Activated naive CD8-positive, alpha-beta T cell treated with anti-CD3 and anti-CD28 coated beads, Interleukin-2, amount 10 ng/mL, durations not matched to agents 7 days and 5 days (primary cell): ENCODE results near the gene CYBRD1. TPM values are rescaled to one million over a fixed set of nuclear protein-coding genes. Genes with fewer than 3 reads are reported as not detected.
A peak's percentile ranks its signal among the peaks of the same experiment; 100 is the strongest.
"Not testable (repeated sequence)": the region's sequence is repeated elsewhere in the genome, so short reads cannot be mapped to it uniquely, and the experiment has no call there.

Experiments used
- ATAC-seq: fragments of 150-1000 bp; cut with Tn5 transposase; one replicate; pipeline ENCODE4 v1.10.0; 2021; ENCODE audit warnings: low read depth, moderate library complexity
- POLR2A ChIA-PET: fragments of 350-600 bp; sonication (Branson Sonifier 250); formaldehyde crosslinking; loops from one replicate; lab custom pipeline; 2021; ENCODE audit warnings: antibody characterized with exemption; lab: Charles Lee
- DNase-seq: peaks from one replicate; pipeline ENCODE4 v3.0.0; 2021
- H3K27ac Mint-ChIP-seq: one replicate; pipeline ENCODE4 v1.8.0; 2022; ENCODE audit warnings: mild to moderate bottlenecking, mixed read lengths
- H3K27me3 Mint-ChIP-seq: one replicate; pipeline ENCODE4 v1.8.0; 2022; ENCODE audit warnings: mild to moderate bottlenecking, moderate library complexity, mixed read lengths
- H3K36me3 Mint-ChIP-seq: one replicate; pipeline ENCODE4 v1.8.0; 2021; ENCODE audit warnings: mild to moderate bottlenecking, mixed read lengths
- H3K4me1 Mint-ChIP-seq: one replicate; pipeline ENCODE4 v1.8.0; 2021; ENCODE audit warnings: mixed read lengths
- H3K4me3 Mint-ChIP-seq: one replicate; pipeline ENCODE4 v1.8.0; 2022; ENCODE audit warnings: mild to moderate bottlenecking, moderate library complexity, mixed read lengths
- H3K9me3 Mint-ChIP-seq: one replicate; pipeline ENCODE4 v1.8.0; 2021; ENCODE audit warnings: mixed read lengths
- total RNA-seq, 2 experiments: library from RNA; stranded (reverse); gene quantifications; one replicate each; pipeline ENCODE4 v1.2.3, GENCODE V29; 2021

CYBRD1 gene
- total RNA-seq, 2 experiments from 2014 or later: 0.89 to 1.1 TPM

DNA sequence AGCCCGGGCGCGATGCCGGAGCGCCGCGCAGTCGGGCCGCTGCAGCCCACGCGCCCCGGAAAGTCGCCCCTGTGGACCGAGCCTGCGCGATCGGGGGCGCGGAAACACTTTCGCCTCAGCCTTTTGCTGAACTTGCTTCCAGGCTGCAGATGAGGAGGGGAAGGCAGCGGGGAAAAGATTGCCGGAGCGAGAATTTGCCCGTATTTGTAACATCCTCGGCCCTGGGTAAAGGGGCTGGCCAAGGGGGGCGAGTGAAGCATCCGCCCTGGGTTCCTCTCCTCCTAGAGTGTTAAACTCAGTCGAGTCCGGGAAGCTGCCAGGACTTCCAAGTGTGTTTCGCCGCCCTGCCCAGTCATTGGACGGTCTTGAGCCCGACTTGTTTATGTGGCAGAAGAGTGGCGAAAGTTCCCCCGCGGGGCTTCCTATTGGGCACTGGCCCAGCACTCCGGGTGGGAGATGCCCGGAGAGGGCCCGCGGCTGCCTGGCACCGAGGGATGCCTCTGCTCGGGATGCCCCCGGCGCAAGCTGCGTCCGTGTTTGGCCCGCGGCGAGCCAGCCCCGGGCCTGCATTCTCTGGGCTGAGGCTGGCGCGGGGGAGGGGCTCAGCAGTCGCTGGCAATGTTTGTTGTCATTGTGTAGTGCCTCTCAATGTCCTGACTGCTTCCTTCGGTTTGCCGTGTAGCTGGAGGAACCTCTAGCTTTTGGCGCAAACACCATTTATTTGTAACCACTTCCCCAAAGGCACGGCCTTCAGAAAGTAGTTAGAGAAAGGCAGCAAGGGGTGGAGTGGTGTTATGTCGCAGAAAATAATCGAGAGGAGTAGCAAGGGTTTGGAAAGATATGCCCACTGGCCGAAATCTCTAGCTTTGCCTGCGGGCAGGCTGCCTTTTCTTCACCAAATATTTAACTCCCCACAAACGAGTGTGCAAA is 1.1 kb downstream of the CYBRD1 start:
- Mint-ChIP-seq H3K9me3 (no peaks in the 10 kb centered on the region), H3K27me3 (peaks cover 63% of the 10 kb centered on the region), H3K27ac (no peak overlapping the region), H3K4me3 (peak overlapping the region; percentile 88), H3K4me1 (peaks cover 10% of the 10 kb centered on the region), H3K36me3 (no peaks in the 10 kb centered on the region)
- POLR2A ChIA-PET: interaction anchor here (1.3 kb wide), 1 partner anchor 9 kb away, joined by 3 read pairs; no protein-coding TSS in a partner anchor
- ATAC-seq: peak; percentile 34
- peak; percentile 52 for DNase-seq

DNA sequence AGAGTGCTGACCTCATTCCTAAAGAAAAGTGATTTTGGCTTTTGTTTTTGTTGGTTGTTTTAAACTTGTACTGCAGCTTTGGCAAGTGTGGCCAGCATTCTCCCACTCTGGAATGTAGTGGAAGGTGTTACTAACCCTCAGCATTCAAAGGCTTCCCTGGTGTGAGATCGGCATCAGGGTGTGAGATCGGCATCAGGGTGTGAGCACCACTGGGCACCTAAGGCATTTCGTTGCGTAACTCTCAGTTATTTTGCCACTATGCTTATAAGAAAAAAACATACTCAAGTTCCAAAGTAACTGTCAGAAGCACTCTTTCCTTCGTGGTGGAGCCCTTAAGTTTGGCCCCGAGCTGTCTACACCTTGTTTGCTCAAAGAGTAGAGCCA is 1.7 kb downstream of the CYBRD1 start:
- POLR2A ChIA-PET: interaction anchor here (1.3 kb wide), 1 partner anchor 8 kb away, joined by 3 read pairs; no protein-coding TSS in a partner anchor
- Mint-ChIP-seq H3K36me3 (no peaks in the 10 kb centered on the region), H3K9me3 (no peaks in the 10 kb centered on the region), H3K27ac (no peak overlapping the region), H3K4me3 (peak overlapping the region; percentile 27), H3K27me3 (peaks cover 60% of the 10 kb centered on the region), H3K4me1 (peaks cover 10% of the 10 kb centered on the region)
- DNase-seq: no peak
- ATAC-seq: no peak

DNA sequence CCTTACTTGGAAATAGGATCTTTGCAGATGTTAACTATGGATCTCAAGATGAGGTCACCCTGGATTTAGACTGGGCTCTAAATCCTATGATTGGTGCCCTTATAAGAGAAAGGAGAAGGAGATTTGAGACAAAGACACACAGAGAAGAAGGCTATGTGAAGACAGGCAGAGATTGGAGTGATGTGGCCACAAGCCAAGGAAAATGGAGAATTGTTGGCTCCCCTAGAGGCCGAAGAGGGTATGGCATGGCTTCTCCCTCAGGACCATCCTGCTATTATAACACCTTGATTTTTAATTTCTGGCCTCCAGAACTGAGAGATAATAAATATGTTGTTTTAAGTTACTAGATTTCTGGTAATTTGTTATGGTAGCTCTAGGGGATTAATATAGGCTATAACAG is 7.6 kb downstream of the CYBRD1 start:
- Mint-ChIP-seq H3K36me3 (no peaks in the 10 kb centered on the region), H3K27me3 (peaks cover 44% of the 10 kb centered on the region), H3K4me1 (no peaks in the 10 kb centered on the region), H3K9me3 (no peaks in the 10 kb centered on the region), H3K4me3 (no peak overlapping the region), H3K27ac (no peak overlapping the region)
- POLR2A ChIA-PET: no interaction called here
- no peak for ATAC-seq
- DNase-seq: no peak

DNA sequence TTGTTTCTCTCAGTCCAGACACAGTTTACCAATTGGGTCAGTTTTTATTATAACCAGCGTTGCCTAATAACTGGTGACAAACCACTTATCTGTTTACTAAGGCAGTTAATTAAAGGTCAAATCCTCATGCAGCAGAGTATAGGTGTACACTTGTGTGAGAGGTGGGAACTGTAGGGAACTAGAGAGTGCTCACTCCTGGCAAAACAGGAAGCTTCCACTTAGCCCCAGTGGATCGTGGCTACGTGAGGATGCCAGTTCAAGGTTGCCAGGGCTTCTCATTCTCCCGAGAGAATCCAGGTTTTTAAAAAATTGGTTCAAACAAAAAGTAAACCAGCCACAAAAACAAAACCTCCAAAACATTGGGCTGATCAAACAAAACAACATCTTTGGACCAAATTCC is 8.1 kb downstream of the CYBRD1 start:
- no peak for ATAC-seq
- no peak for DNase-seq
- Mint-ChIP-seq H3K27ac (no peak overlapping the region), H3K4me1 (no peaks in the 10 kb centered on the region), H3K27me3 (peaks cover 43% of the 10 kb centered on the region), H3K4me3 (no peak overlapping the region), H3K9me3 (no peaks in the 10 kb centered on the region), H3K36me3 (no peaks in the 10 kb centered on the region)
- POLR2A ChIA-PET: no interaction called here

DNA sequence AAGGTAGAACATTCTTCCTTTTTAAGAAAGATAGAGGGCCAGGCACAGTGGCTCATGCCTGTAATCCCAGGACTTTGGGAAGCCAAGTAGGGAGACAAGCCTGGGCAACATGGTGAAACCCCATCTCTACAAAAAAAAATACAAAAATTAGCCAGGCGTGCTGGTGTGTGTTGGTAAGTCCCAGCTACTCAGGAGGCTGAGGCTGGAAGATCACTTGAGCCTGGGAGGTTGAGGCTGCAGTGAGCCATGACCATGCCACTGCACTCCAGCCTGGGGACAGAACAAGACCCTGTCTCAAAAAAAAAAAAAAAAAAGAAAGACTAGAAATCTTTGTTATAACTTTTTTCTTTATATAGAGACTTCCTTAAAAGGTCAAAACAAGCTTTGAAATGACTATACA is 8.6 kb downstream of the CYBRD1 start:
- ATAC-seq, H3K9me3 Mint-ChIP-seq, H3K36me3 Mint-ChIP-seq, H3K4me1 Mint-ChIP-seq, H3K27ac Mint-ChIP-seq, H3K4me3 Mint-ChIP-seq, POLR2A ChIA-PET, DNase-seq: not testable (repeated sequence)
- H3K27me3 Mint-ChIP-seq: peaks cover 44% of the 10 kb centered on the region

DNA sequence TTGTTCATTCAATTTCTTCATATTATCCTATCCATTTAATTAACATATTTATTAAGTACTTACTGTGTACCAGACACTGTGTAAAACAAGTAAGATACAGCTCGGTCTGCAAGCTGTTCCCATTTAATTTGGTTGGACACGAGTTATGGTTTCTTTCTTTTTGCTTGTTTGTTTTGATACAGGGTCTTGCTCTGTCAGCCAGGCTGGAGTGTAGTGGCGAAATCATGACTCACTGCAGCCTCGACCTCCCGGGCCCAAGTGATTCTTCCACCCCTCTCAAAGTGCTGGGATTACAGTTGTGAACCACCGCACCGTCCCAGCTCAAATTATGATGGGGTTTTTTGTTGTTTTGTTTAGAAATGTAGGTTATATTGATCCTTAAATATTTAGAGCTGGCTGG is 9.0 kb downstream of the CYBRD1 start:
- DNase-seq: no peak
- Mint-ChIP-seq H3K27me3 (peaks cover 43% of the 10 kb centered on the region), H3K4me1 (no peaks in the 10 kb centered on the region), H3K36me3 (no peaks in the 10 kb centered on the region), H3K9me3 (no peaks in the 10 kb centered on the region), H3K4me3 (no peak overlapping the region), H3K27ac (no peak overlapping the region)
- POLR2A ChIA-PET: interaction anchor here (1.1 kb wide), 1 partner anchor 8 kb away, joined by 3 read pairs; no protein-coding TSS in a partner anchor
- no peak for ATAC-seq

DNA sequence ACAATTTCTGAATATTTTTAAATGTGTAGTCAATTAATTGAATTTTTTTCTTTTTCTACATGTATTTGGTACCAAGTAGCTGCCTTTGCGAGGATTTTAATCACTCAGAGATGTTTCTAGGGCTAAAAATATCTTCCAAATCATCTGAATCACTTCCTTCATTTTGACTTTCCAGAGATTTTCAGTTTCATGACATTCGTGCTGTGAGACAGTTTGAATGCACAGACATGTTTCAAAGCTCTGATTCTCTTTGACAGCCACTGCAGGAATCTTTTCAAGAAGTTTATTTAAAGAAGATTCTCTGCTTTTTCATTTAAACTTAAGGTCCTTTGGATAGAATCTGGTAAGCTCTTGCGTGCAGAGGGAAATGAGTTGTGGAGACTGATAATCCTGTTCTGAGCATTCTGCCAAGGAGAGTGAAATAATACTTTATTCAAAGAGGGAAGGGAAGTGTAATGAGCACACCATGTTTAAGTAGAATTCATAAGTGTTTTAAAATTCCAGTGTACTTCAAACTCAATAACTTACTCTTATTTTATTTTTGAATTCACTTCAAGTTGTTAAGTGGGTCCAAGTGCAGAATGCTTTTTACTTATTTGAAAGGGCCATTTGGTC is 9.7 kb downstream of the CYBRD1 start:
- Mint-ChIP-seq H3K4me1 (no peaks in the 10 kb centered on the region), H3K27ac (no peak overlapping the region), H3K4me3 (no peak overlapping the region), H3K27me3 (peaks cover 38% of the 10 kb centered on the region), H3K9me3 (no peaks in the 10 kb centered on the region), H3K36me3 (no peaks in the 10 kb centered on the region)
- POLR2A ChIA-PET: interaction anchor here (1.1 kb wide), 1 partner anchor 9 kb away, joined by 3 read pairs; no protein-coding TSS in a partner anchor
- no peak for ATAC-seq
- no peak for DNase-seq

DNA sequence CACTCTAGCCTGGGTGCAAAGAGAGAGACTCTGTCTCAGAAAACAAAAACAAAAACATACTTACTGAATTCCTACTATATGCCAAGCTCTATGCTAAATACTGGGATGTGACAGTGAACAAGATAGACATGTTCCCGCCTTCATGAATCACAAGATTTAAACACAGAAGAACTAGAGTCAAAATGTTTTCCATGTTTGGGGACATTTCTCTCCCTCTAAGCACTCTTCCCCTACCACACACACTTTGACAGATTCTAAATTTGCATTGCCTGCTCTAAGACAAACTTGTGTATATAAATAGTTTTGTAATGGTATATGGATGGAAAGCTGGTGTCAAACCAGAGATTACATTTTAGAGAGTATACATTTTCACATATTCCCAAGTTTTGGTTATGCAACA is 11.1 kb downstream of the CYBRD1 start:
- H3K27me3 Mint-ChIP-seq: peaks cover 41% of the 10 kb centered on the region
- H3K27ac Mint-ChIP-seq: no peak overlapping the region
- POLR2A ChIA-PET: no interaction called here

DNA sequence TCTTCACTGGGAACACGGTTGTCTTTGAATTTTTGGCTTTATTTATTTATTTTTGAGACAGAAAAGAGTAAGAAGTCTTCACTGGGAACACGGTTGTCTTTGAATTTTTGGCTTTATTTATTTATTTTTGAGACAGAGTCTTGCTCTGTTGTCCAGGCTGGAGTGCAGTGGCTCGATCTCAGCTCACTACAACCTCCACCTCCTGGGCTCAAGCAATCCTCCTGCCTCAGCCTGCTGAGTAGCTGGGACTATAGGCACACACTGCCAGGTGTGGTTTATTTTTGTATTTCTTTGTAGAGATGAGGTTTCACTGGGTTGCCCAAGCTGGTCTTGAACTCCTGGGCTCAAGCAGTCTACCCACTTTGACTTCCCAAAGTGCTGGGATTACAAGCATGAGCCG is 13.3 kb downstream of the CYBRD1 start:
- ATAC-seq, H3K4me1 Mint-ChIP-seq, H3K4me3 Mint-ChIP-seq, POLR2A ChIA-PET, H3K9me3 Mint-ChIP-seq, DNase-seq, H3K36me3 Mint-ChIP-seq, H3K27ac Mint-ChIP-seq: not testable (repeated sequence)
- H3K27me3 Mint-ChIP-seq: peaks cover 41% of the 10 kb centered on the region

More for the DNA sequence above, 11.1 kb downstream of the CYBRD1 start:
- ATAC-seq (no peak), DNase-seq (no peak)
- Mint-ChIP-seq H3K9me3 (no peaks in the 10 kb centered on the region), H3K4me3 (no peak overlapping the region), H3K36me3 (no peaks in the 10 kb centered on the region), H3K4me1 (no peaks in the 10 kb centered on the region)

DNA sequence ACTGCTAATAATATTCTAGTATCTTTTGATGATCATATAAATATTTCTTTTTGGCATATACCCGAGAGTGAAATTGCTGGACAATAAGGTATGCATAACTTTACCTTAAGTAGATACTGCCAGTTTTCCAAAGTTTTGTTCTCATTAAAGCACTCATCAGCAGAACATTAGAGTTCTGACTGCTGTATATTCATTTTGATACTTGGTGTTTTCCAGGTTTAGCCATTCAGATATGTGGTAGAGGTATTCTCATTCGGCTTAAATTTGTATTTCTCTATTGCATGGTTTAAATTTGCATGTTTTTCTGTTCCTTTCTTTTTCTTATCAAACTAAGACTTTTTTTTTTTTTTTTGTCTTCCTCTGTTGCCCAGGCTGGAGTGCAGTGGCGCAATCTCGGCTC is 18.2 kb downstream of the CYBRD1 start:
- no peak overlapping the region for H3K4me3 Mint-ChIP-seq
- H3K9me3 Mint-ChIP-seq: no peaks in the 10 kb centered on the region
- H3K27me3 Mint-ChIP-seq: peaks cover 26% of the 10 kb centered on the region
- POLR2A ChIA-PET: no interaction called here
- DNase-seq (no peak), ATAC-seq (no peak)
- H3K4me1 Mint-ChIP-seq: no peaks in the 10 kb centered on the region
- H3K27ac Mint-ChIP-seq: no peak overlapping the region
- no peaks in the 10 kb centered on the region for H3K36me3 Mint-ChIP-seq

DNA sequence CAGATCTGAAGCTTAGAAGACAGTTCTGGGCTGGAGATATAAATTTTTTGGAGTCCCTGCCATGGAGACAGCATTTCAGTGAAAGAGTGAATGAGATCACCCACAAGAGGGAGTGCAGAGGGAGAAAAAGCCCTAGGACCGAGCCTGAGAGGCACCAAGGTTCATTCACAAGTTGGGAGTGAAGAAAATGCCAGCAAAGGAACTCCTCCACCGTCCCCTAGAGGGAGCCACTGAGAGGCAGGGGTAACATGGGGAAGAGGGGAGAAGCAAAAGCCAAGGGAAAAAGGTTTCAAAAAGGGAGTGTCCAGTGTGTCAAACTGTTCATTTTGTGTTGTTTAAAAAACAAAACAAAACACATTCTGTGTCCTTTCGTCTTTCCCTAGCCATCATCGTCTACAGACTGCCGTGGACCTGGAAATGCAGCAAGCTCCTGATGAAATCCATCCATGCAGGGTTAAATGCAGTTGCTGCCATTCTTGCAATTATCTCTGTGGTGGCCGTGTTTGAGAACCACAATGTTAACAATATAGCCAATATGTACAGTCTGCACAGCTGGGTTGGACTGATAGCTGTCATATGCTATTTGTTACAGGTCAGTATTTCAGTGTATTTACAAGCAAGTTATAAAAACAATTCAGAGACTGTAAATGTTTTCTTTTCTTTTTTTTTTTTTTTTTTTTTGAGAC is 19.1 kb downstream of the CYBRD1 start:
- DNase-seq (no peak), ATAC-seq (no peak)
- Mint-ChIP-seq H3K27ac (no peak overlapping the region), H3K9me3 (no peaks in the 10 kb centered on the region), H3K27me3 (peaks cover 19% of the 10 kb centered on the region), H3K4me3 (no peak overlapping the region), H3K4me1 (no peaks in the 10 kb centered on the region), H3K36me3 (no peaks in the 10 kb centered on the region)
- POLR2A ChIA-PET: no interaction called here

DNA sequence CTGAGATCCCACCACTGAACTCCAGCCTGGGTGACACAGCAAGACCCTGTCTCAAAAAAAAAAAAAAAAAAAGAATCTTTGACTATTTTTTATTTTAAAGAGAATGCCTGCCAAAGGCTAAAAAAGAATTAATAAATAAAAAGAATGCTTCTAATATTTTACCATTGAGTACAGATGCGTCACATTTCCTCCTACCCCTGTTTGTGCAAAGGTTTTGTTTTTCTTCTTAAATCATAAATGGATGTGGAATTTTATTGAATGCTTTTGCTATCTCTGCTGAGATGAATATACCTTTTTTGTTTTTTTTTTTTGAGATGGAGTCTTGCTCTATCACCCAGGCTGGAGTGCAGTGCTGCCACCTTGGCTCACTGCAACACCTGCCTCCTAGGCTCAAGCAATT is 22.8 kb downstream of the CYBRD1 start:
- H3K4me3 Mint-ChIP-seq: no peak overlapping the region
- no peaks in the 10 kb centered on the region for H3K9me3 Mint-ChIP-seq
- DNase-seq (no peak), ATAC-seq (no peak)
- POLR2A ChIA-PET: no interaction called here
- H3K4me1 Mint-ChIP-seq: peaks cover 6% of the 10 kb centered on the region
- no peak overlapping the region for H3K27ac Mint-ChIP-seq
- H3K36me3 Mint-ChIP-seq: no peaks in the 10 kb centered on the region
- peaks cover 18% of the 10 kb centered on the region for H3K27me3 Mint-ChIP-seq

DNA sequence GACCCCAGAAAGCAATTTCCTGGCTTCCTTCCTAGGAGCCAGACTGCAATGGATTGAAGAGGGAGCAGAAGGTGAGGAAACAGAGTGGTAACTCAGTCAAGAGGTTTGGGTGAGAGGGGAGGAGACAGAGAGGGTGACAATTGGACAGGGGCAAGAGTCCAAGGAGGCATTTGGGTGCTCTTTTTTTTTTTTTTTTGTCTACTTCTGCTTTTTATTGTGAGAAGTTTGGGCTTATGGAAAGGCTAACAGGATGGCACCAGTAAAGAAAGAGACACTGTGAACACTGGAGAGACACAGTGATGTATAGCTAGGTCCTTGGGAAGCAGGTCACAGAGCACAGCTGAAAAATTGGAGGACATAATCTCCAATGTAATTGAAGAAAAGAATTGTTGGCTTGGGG is 25.0 kb downstream of the CYBRD1 start:
- POLR2A ChIA-PET: no interaction called here
- Mint-ChIP-seq H3K27me3 (peaks cover 21% of the 10 kb centered on the region), H3K36me3 (no peaks in the 10 kb centered on the region), H3K4me1 (peaks cover 6% of the 10 kb centered on the region), H3K4me3 (no peak overlapping the region), H3K9me3 (no peaks in the 10 kb centered on the region), H3K27ac (no peak overlapping the region)
- no peak for ATAC-seq
- DNase-seq: no peak
